ENCODE data around the gene MOV10L1. TPM values are rescaled to one million over a fixed set of nuclear protein-coding genes. Genes with fewer than 3 reads are reported as not detected.
A peak's percentile ranks its signal among the peaks of the same experiment; 100 is the strongest.

The MOV10L1 gene
- total RNA-seq, 2 donors from 2014 or later = 0.27 to 0.50 TPM

DNA sequence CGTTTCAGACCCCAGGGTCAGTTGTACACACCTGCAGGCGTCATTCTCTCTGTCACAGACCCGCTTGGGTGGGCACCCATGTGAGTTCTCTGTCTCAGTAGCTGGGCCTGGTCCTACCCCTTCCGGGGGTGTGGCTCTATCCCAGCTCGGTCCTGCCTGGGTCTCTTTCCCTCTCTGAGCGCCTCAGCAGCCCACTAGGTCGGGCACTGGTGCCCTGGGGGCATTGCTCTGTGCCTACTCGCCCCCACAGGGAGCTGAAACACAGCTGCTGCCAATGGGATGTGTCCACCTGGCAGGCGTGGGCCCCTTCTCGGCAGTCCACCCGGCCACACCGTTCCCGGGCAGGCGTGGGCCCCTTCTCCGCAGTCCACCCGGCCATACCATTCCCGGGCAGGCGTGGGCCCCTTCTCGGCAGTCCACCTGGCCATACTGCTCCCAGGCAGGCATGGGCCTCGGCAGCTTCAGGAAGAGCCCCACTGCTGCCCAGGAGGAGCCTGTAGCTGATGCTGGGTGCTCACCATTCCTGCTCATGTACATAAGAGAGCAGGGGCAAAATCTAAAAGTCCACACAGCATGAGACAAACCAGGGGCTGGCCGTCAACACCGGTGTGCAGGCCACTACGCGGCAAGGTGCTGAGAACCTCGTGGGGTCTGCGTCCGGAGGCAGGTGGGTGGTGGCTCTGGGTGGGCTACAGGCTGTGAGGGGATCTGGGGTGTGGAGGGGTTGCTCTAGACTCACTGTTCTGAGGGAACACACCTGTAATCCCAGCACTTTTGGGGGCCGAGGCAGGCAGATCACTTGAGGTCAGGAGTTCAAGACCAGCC lies 16.9 kb upstream of the MOV10L1 start:
- Histone ChIP-seq H3K9me3 (no peaks in the 10 kb centered on the region), H3K9ac (ENCODE audit: low read depth in 2 of 2, low read length in 2 of 2) (no peak overlapping the region), H3K4me3 (no peak overlapping the region), H3K27me3 (no peaks in the 10 kb centered on the region), H3K4me1 (no peaks in the 10 kb centered on the region), H3K27ac (no peak overlapping the region), H3K36me3 (no peaks in the 10 kb centered on the region)
- no peak for DNase-seq
- TF ChIP-seq CTCF (IDR thresholded peaks at IDR 0.05) = no peak
- intact Hi-C loops (cut with DNase I) = no loop called here

DNA sequence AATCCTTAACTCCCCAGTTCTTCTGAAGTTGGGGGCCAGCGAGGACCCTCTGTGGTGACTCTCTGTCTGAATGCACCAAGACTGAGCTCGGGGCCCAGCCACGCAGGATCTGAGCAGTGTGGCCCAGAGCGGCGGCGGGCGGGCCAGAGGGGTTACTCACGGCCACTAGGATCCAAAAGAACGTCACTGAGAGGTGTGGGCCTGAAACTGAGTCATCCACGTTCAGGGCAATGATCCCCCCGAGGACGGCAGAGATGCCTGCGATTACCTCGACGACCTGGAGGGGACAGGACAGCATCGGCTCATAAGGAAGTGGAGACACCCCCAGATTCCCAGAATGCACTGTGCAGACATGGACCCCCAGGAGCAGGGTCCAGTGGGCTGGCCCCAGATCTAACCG lies 15.8 kb upstream of the MOV10L1 start:
- no peak overlapping the region for H3K27ac ChIP-seq
- no peak overlapping the region for H3K4me3 ChIP-seq
- H3K9me3 ChIP-seq = no peaks in the 10 kb centered on the region
- DNase-seq = no peak
- TF ChIP-seq CTCF (IDR thresholded peaks at IDR 0.05) = no peak
- H3K27me3 ChIP-seq = no peaks in the 10 kb centered on the region
- intact Hi-C loops (cut with DNase I) = no loop called here
- no peaks in the 10 kb centered on the region for H3K36me3 ChIP-seq
- no peak overlapping the region for H3K9ac ChIP-seq (ENCODE audit: low read depth in 2 of 2, low read length in 2 of 2)
- H3K4me1 ChIP-seq = no peaks in the 10 kb centered on the region

DNA sequence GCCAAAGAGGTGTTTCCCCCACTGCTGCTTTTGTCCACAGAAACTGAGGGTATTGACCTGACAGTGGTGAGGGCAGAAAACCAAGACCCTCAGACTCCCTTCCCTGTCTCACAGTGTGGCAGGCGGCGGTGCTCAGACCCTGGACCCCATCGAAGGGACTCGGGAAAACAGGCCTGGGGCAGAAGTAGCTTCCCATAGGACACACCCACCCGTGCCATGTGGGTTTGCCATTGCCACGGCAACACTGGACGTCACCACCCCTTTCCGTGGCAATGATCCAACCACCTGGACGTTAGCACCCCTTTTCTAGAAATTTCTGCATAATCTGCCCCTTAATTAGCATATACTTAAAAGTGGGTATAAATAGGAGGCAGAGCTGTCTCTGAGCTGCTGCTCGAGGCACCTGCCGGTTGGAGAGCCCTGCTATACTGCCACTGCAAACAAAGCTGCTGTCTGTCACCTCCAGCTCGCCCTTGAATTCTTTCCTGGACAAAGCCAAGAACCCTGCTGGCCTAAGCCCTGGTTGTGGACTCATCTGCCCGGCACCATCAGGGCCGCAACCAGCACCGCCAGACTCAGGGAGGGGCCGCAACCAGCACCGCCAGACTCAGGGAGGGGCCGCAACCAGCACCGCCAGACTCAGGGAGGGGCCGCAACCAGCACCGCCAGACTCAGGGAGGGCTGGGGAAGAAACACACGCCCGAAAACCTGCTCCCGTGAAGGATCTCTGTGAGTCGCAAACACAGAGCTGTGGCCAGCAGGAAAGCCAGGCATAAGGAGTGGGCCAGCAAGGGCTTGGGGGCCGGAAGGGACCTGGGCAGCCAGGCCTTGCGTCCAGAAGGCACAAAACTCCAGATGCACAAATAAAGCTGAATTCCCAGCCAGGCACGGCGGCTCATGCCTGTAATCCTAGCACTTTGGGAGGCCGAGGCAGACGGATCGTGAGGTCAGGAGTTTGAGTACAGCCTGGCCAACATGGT lies 15.0 kb upstream of the MOV10L1 start:
- Histone ChIP-seq H3K27ac (no peak overlapping the region), H3K27me3 (no peaks in the 10 kb centered on the region), H3K9me3 (no peaks in the 10 kb centered on the region), H3K9ac (ENCODE audit: low read depth in 2 of 2, low read length in 2 of 2) (no peak overlapping the region), H3K36me3 (no peaks in the 10 kb centered on the region), H3K4me1 (no peaks in the 10 kb centered on the region), H3K4me3 (no peak overlapping the region)
- DNase-seq = peak; percentile 36
- intact Hi-C loops (cut with DNase I) = no loop called here
- no peak for TF ChIP-seq CTCF (IDR thresholded peaks at IDR 0.05)

DNA sequence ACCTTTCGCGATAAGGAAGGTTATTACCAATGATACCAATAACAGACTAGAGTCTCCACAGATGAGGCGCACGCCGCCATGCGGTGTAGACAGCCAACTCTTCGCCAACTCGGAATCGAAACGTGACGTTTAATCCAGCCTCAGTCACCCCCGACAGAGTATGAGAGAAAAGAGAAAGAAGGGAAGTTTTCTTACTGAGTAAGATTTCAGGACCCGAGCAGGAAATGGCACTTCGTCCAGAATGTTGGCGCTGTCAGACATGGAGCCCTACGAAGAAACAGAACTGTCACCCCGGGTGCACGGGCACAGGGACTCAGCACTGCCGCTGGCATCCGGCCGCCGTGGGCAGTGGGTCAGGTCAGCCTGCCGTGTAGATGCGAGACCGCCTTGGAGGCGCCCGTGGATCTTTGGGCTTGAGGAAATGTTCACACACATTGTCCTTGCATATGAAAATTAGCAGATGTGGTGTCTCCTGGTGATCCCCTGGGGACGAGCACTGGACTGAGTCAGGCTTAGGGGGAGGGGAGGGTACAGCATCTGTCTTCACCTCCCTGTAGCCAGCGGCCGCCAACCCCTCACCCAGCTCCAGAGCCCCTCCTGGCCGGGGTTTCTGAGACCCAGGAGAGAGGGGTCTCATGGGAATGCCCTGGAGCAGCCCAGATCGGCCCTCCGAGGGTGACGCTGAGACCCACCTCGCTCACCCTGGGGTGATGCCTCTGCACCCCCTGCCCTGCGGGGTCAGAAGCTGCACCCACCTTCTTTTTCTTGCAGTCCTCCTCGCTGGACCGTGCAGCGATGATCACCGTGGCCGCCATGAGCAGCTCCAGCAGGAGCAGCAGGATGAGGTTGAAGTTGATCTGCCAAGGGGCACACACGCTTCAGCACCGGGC lies 12.9 kb upstream of the MOV10L1 start:
- H3K9ac ChIP-seq (ENCODE audit: low read depth in 2 of 2, low read length in 2 of 2) = no peak overlapping the region
- no peaks in the 10 kb centered on the region for H3K36me3 ChIP-seq
- H3K27me3 ChIP-seq = no peaks in the 10 kb centered on the region
- intact Hi-C loops (cut with DNase I) = no loop called here
- H3K4me3 ChIP-seq = no peak overlapping the region
- no peak for TF ChIP-seq CTCF (IDR thresholded peaks at IDR 0.05)
- no peaks in the 10 kb centered on the region for H3K9me3 ChIP-seq
- DNase-seq = no peak
- no peaks in the 10 kb centered on the region for H3K4me1 ChIP-seq
- no peak overlapping the region for H3K27ac ChIP-seq

- Histone ChIP-seq H3K4me1 (no peaks in the 10 kb centered on the region), H3K9me3 (no peaks in the 10 kb centered on the region), H3K27ac (no peak overlapping the region), H3K9ac (ENCODE audit: low read depth in 2 of 2, low read length in 2 of 2) (no peak overlapping the region), H3K27me3 (no peaks in the 10 kb centered on the region), H3K36me3 (no peaks in the 10 kb centered on the region), H3K4me3 (no peak overlapping the region)
- no peak for DNase-seq
- intact Hi-C loops (cut with DNase I) = no loop called here
- no peak for TF ChIP-seq CTCF (IDR thresholded peaks at IDR 0.05)
Observed at GRCh38 chr22:50078246-50078645, 11.6 kb upstream of the MOV10L1 start.

All from colonic mucosa (tissue), 4 donors.